Neural progenitor cell (in vitro differentiated cells): ENCODE results near the gene CAD. TPM values are rescaled to one million over a fixed set of nuclear protein-coding genes. Genes with fewer than 3 reads are reported as not detected.
A peak's percentile ranks its signal among the peaks of the same experiment; 100 is the strongest.

Experiments used
- DNase-seq: peaks from one replicate; pipeline ENCODE4 v3.0.0-alpha.2; 2016; ENCODE audit warnings: low spot score
- H2AFZ ChIP-seq: fragments of 200-600 bp; sonication (generic); replicated peaks from 2 replicates; pipeline ENCODE4 v1.6.1; 2016; ENCODE audit warnings: antibody characterized with exemption
- H3F3A ChIP-seq: fragments of 200-600 bp; sonication (generic); 2 replicates; pipeline ENCODE4 v1.6.1; 2016; ENCODE audit warnings: antibody characterized with exemption, low read depth
- H3K27ac ChIP-seq: fragments of 200-600 bp; sonication (generic); 2 replicates; pipeline ENCODE4 v1.5.1; 2016; ENCODE audit warnings: mild to moderate bottlenecking
- H3K27me3 ChIP-seq: fragments of 200-600 bp; sonication (generic); 2 replicates; pipeline ENCODE4 v1.6.1; 2016; ENCODE audit warnings: mild to moderate bottlenecking, moderate library complexity
- H3K36me3 ChIP-seq: fragments of 200-600 bp; sonication (generic); 2 replicates; pipeline ENCODE4 v1.5.1; 2016
- H3K4me1 ChIP-seq: fragments of 200-600 bp; sonication (generic); 2 replicates; pipeline ENCODE4 v1.6.1; 2016; ENCODE audit warnings: mixed run types
- H3K4me2 ChIP-seq: fragments of 200-600 bp; sonication (generic); 2 replicates; pipeline ENCODE4 v1.6.1; 2016
- H3K4me3 ChIP-seq: fragments of 200-600 bp; sonication (generic); 2 replicates; pipeline ENCODE4 v1.5.1; 2016
- H3K79me2 ChIP-seq: fragments of 200-600 bp; sonication (generic); 2 replicates; pipeline ENCODE4 v1.6.1; 2016; ENCODE audit warnings: low read depth
- H3K9ac ChIP-seq: fragments of 200-600 bp; sonication (generic); 2 replicates; pipeline ENCODE4 v1.6.1; 2016
- H3K9me3 ChIP-seq: fragments of 200-600 bp; sonication (generic); 2 replicates; pipeline ENCODE4 v1.5.1; 2016; ENCODE audit warnings: low read depth
- H4K20me1 ChIP-seq: fragments of 200-600 bp; sonication (generic); 2 replicates; pipeline ENCODE4 v1.6.1; 2016; ENCODE audit warnings: low read depth
- H3K27ac Mint-ChIP-seq: 3 replicates; pipeline ENCODE4 v1.8.0; 2021; ENCODE audit warnings: mixed read lengths
- H3K27me3 Mint-ChIP-seq: 2 replicates; pipeline ENCODE4 v1.8.0; 2022; ENCODE audit warnings: low read depth, mild to moderate bottlenecking, inconsistent platforms, moderate library complexity, mixed read lengths; ENCODE audit not compliant: insufficient read depth
- H3K36me3 Mint-ChIP-seq: 3 replicates; pipeline ENCODE4 v1.8.0; 2021; ENCODE audit warnings: mixed read lengths
- H3K4me1 Mint-ChIP-seq: 3 replicates; pipeline ENCODE4 v1.8.0; 2021; ENCODE audit warnings: mixed read lengths
- H3K4me3 Mint-ChIP-seq: 3 replicates; pipeline ENCODE4 v1.8.0; 2021; ENCODE audit warnings: mild to moderate bottlenecking, moderate library complexity, mixed read lengths
- H3K9me3 Mint-ChIP-seq: 3 replicates; pipeline ENCODE4 v1.8.0; 2020; ENCODE audit warnings: mixed read lengths
- CTCF ChIP-seq: fragments of 200-600 bp; sonication (generic); IDR thresholded peaks from 2 replicates; pipeline ENCODE4 v1.5.1; 2017; ENCODE audit warnings: antibody characterized with exemption, mild to moderate bottlenecking
- EZH2 ChIP-seq: fragments of 200-600 bp; sonication (generic); IDR thresholded peaks from 2 replicates; pipeline ENCODE4 v1.6.1; 2017; ENCODE audit warnings: antibody characterized with exemption, mild to moderate bottlenecking, moderate library complexity
- EZH2phosphoT487 ChIP-seq: fragments of 200-600 bp; sonication (generic); IDR thresholded peaks from 2 replicates; pipeline ENCODE4 v1.6.1; 2017; ENCODE audit warnings: antibody characterized with exemption
- total RNA-seq: library from RNA; depleted of rRNA; stranded (reverse); fragments of >200 nt; gene quantifications from 2 replicates; pipeline ENCODE4 v1.2.3, GENCODE V29; 2015; ENCODE audit warnings: low replicate concordance

The CAD gene
- total RNA-seq, 1 donor from 2014 or later: 26.5 TPM

- Mint-ChIP-seq H3K4me1 (peaks cover 10% of the 10 kb centered on the region), H3K36me3 (no peaks in the 10 kb centered on the region), H3K9me3 (no peaks in the 10 kb centered on the region), H3K4me3 (no peak overlapping the region), H3K27ac (no peak overlapping the region), H3K27me3 (peaks cover 38% of the 10 kb centered on the region)
- peaks cover 27% of the 10 kb centered on the region for H3K27me3 ChIP-seq
- no peaks in the 10 kb centered on the region for H4K20me1 ChIP-seq
- no peaks in the 10 kb centered on the region for H3K36me3 ChIP-seq
- H3K9me3 ChIP-seq: no peaks in the 10 kb centered on the region
- peaks cover 3% of the 10 kb centered on the region for H3K4me1 ChIP-seq
- no peak overlapping the region for H3K9ac ChIP-seq
- no peak for DNase-seq
- H3K4me3 ChIP-seq: no peak overlapping the region
- no peak overlapping the region for H3K4me2 ChIP-seq
- H3K27ac ChIP-seq: no peak overlapping the region
- no peaks in the 10 kb centered on the region for H3K79me2 ChIP-seq
- H2AFZ ChIP-seq: no peak overlapping the region
- H3F3A ChIP-seq: peaks cover 10% of the 10 kb centered on the region
- TF ChIP-seq CTCF (no peak), EZH2phosphoT487 (no peak), EZH2 (no peak)
Measured at GRCh38 chr2:27255660-27256059, 38.5 kb downstream of the CAD start.

GRCh38 chr2:27256855-27257454 lies 39.8 kb downstream of the CAD start:
- Mint-ChIP-seq H3K4me1 (peaks cover 14% of the 10 kb centered on the region), H3K4me3 (no peak overlapping the region), H3K36me3 (no peaks in the 10 kb centered on the region), H3K9me3 (peaks cover 2% of the 10 kb centered on the region), H3K27me3 (peaks cover 44% of the 10 kb centered on the region), H3K27ac (peak overlapping the region; percentile 7)
- no peaks in the 10 kb centered on the region for H3K4me1 ChIP-seq
- no peak for DNase-seq
- H3K79me2 ChIP-seq: no peaks in the 10 kb centered on the region
- no peak overlapping the region for H2AFZ ChIP-seq
- H3K4me2 ChIP-seq: no peak overlapping the region
- TF ChIP-seq CTCF: no peak
- no peak for TF ChIP-seq EZH2
- TF ChIP-seq EZH2phosphoT487: no peak
- H3K4me3 ChIP-seq: no peak overlapping the region
- no peak overlapping the region for H3K9ac ChIP-seq
- H3K9me3 ChIP-seq: no peaks in the 10 kb centered on the region
- H4K20me1 ChIP-seq: no peaks in the 10 kb centered on the region
- H3K36me3 ChIP-seq: no peaks in the 10 kb centered on the region
- H3F3A ChIP-seq: peaks cover 2% of the 10 kb centered on the region
- H3K27ac ChIP-seq: no peak overlapping the region
- peaks cover 27% of the 10 kb centered on the region for H3K27me3 ChIP-seq

- Histone ChIP-seq H3F3A (peaks cover 2% of the 10 kb centered on the region), H3K4me2 (no peak overlapping the region), H3K9me3 (no peaks in the 10 kb centered on the region), H3K27ac (no peak overlapping the region), H3K36me3 (no peaks in the 10 kb centered on the region), H3K9ac (no peak overlapping the region), H2AFZ (no peak overlapping the region), H3K79me2 (no peaks in the 10 kb centered on the region), H3K27me3 (peaks cover 38% of the 10 kb centered on the region), H3K4me1 (no peaks in the 10 kb centered on the region), H3K4me3 (no peak overlapping the region), H4K20me1 (no peaks in the 10 kb centered on the region)
- Mint-ChIP-seq H3K27ac (no peak overlapping the region), H3K27me3 (peaks cover 47% of the 10 kb centered on the region), H3K4me3 (no peak overlapping the region), H3K36me3 (no peaks in the 10 kb centered on the region), H3K4me1 (peaks cover 14% of the 10 kb centered on the region), H3K9me3 (peaks cover 2% of the 10 kb centered on the region)
- DNase-seq: no peak
- TF ChIP-seq EZH2 (no peak), EZH2phosphoT487 (no peak), CTCF (no peak)
Measured at GRCh38 chr2:27258051-27258450, 40.9 kb downstream of the CAD start.
